H1 (cell line): ENCODE data around the gene POLR1B. TPM values are rescaled to one million over a fixed set of nuclear protein-coding genes. Genes with fewer than 3 reads are reported as not detected.

Experiments
- ASH2L ChIP-seq: fragments of 200-600, 300-600 bp; sonication (generic); IDR thresholded peaks from one replicate; pipeline ENCODE4 v1.7.1; 2017; ENCODE audit warnings: low read length
- BRCA1 ChIP-seq: IDR thresholded peaks from 2 replicates; pipeline ENCODE4 v1.6.1; 2012; ENCODE audit warnings: low read depth, low read length, improper control_type of control experiment
- CEBPB ChIP-seq: IDR thresholded peaks from 2 replicates; pipeline ENCODE4 v1.6.1; 2012; ENCODE audit warnings: low read depth, low read length
- CHD2 ChIP-seq: IDR thresholded peaks from 2 replicates; pipeline ENCODE4 v1.6.1; 2012; ENCODE audit warnings: low read length, improper control_type of control experiment
- E2F6 ChIP-seq: IDR thresholded peaks from 2 replicates; pipeline ENCODE4 v1.6.1; 2012; ENCODE audit warnings: inconsistent platforms
- EP300 ChIP-seq, 2 experiments: IDR thresholded peaks; 1 replicate in 1 of 2; 2 replicates in 1 of 2; pipeline ENCODE4 v1.6.1; 2011 to 2012; ENCODE audit warnings: low read depth in 2 of 2, low read length in 2 of 2, mild to moderate bottlenecking in 2 of 2, borderline replicate concordance in 1 of 2, inconsistent platforms in 1 of 2, moderate library complexity in 1 of 2
- GTF2F1 ChIP-seq: IDR thresholded peaks from 2 replicates; pipeline ENCODE4 v1.6.1; 2012; ENCODE audit warnings: low read depth, low read length, improper control_type of control experiment, borderline replicate concordance
- JUND ChIP-seq: IDR thresholded peaks from 2 replicates; pipeline ENCODE4 v1.6.1; 2011; ENCODE audit warnings: mild to moderate bottlenecking, improper control_type of control experiment, low read length
- KDM1A ChIP-seq: fragments of 200-600, 300-600 bp; sonication (generic); IDR thresholded peaks from 2 replicates; pipeline ENCODE4 v1.7.1; 2016; ENCODE audit warnings: mild to moderate bottlenecking, low read length, borderline replicate concordance
- KDM4A ChIP-seq: IDR thresholded peaks from one replicate; pipeline ENCODE4 v1.7.1; 2012; ENCODE audit warnings: low read depth, mild to moderate bottlenecking, moderate library complexity, low read length, inconsistent platforms; ENCODE audit not compliant: severe bottlenecking
- PHF8 ChIP-seq: fragments of 200-600 bp; sonication (generic); conservative IDR thresholded peaks from 2 replicates; pipeline ENCODE4 v1.7.1; 2012; ENCODE audit warnings: low read depth, mild to moderate bottlenecking, inconsistent platforms, low read length, moderate library complexity
- POLR2A ChIP-seq, 2 experiments: IDR thresholded peaks; 1 replicate in 1 of 2; 2 replicates in 1 of 2; pipeline ENCODE4 v1.6.1; 2011; ENCODE audit warnings: low read depth in 2 of 2, low read length in 2 of 2, mild to moderate bottlenecking in 2 of 2; ENCODE audit errors: control extremely low read depth in 1 of 2
- POLR2AphosphoS5 ChIP-seq: IDR thresholded peaks from 2 replicates; pipeline ENCODE4 v1.6.1; 2011; ENCODE audit warnings: low read depth, low read length
- RBBP5 ChIP-seq: IDR thresholded peaks from 2 replicates; pipeline ENCODE4 v1.7.1; 2012; ENCODE audit warnings: low read depth, mild to moderate bottlenecking, inconsistent platforms, low read length, moderate library complexity, borderline replicate concordance
- RXRA ChIP-seq: IDR thresholded peaks from 2 replicates; pipeline ENCODE4 v1.6.1; 2011; ENCODE audit warnings: low read depth, mild to moderate bottlenecking, low read length, moderate library complexity; ENCODE audit not compliant: insufficient read depth
- SIN3A ChIP-seq, 2 experiments: IDR thresholded peaks in 1 of 2; conservative IDR thresholded peaks in 1 of 2; 2 replicates each; pipeline ENCODE4 v1.6.1; 2011 to 2012; ENCODE audit warnings: low read length in 2 of 2, improper control_type of control experiment in 1 of 2, low read depth in 1 of 2, mild to moderate bottlenecking in 1 of 2
- SIX5 ChIP-seq: IDR thresholded peaks from 2 replicates; pipeline ENCODE4 v1.6.1; 2011; ENCODE audit warnings: mild to moderate bottlenecking, low read depth, low read length
- SP1 ChIP-seq: IDR thresholded peaks from 2 replicates; pipeline ENCODE4 v1.6.1; 2011; ENCODE audit warnings: low read depth, low read length
- TAF1 ChIP-seq: IDR thresholded peaks from 2 replicates; pipeline ENCODE4 v1.6.1; 2011; ENCODE audit warnings: mild to moderate bottlenecking, low read depth, low read length
- TAF7 ChIP-seq: optimal IDR thresholded peaks from 2 replicates; pipeline ENCODE3; 2011; ENCODE audit warnings: low read depth, mild to moderate bottlenecking, inconsistent platforms, low read length, moderate library complexity, borderline replicate concordance
- TBP ChIP-seq: IDR thresholded peaks from 2 replicates; pipeline ENCODE4 v1.6.1; 2011; ENCODE audit warnings: low read depth, low read length, improper control_type of control experiment
- TEAD4 ChIP-seq: IDR thresholded peaks from 2 replicates; pipeline ENCODE4 v1.6.1; 2012; ENCODE audit warnings: low read depth, low read length, inconsistent platforms, mixed read lengths
- YY1 ChIP-seq: IDR thresholded peaks from 2 replicates; pipeline ENCODE4 v1.6.1; 2011; ENCODE audit warnings: low read depth, mild to moderate bottlenecking, low read length
- polyA plus RNA-seq, 7 experiments: library from polyadenylated mRNA; depleted of rRNA in 3 of 7; stranded (reverse) in 5 of 7; unstranded in 2 of 7; fragments of >200 nt in 5 of 7; fragments of 200-250 nt in 2 of 7; gene quantifications; 1 replicate in 5 of 7; 2 replicates in 1 of 7; 4 replicates in 1 of 7; pipeline versions ENCODE4 v1.2.1 to v1.2.3, GENCODE V29; 2011 to 2013; ENCODE audit warnings: missing spikeins in 2 of 7, mixed read lengths in 2 of 7
- total RNA-seq: library from RNA; stranded (reverse); fragmentation: NEBNext Ultra II Directional; extraction: Animal tissue kit (Norgen Biotek cat#: 25700); gene quantifications from 2 replicates; pipeline ENCODE4 v1.2.1, GENCODE V29; 2021
- TF ChIP-seq, protein P1 (sequence below): IDR thresholded peaks from 2 replicates; pipeline ENCODE4 v1.6.1; 2012; ENCODE audit warnings: inconsistent platforms

POLR1B gene
- total and polyA plus RNA-seq, 2 of the 8 experiments (the other 6 are each of a cell fraction or from before 2014, with no cell fraction given): 24.3 to 69.4 TPM

- TF ChIP-seq E2F6 (peak; percentile 57; the same call in 1 of the 2 replicates), POLR2A (IDR thresholded peaks at IDR 0.05; ENCODE audit: control extremely low read depth in 1 of 2, low read depth in 2 of 2, low read length in 2 of 2) (peak in 1 of 2 experiments; percentile 92; a peak in 2 of 3 replicates), TEAD4 (no peak; the same call in 1 of the 2 replicates), RXRA (0 out of 2 replicates have a peak, but pooled peaks have one; percentile 72), JUND (peak; percentile 36; the same call in 1 of the 2 replicates), TAF1 (peak; percentile 72), KDM1A (no peak), PHF8 (peak; percentile 73), SP1 (peak; percentile 19; the same call in 1 of the 2 replicates), EP300 (IDR thresholded peaks at IDR 0.05; ENCODE audit: borderline replicate concordance in 1 of 2, low read depth in 2 of 2, low read length in 2 of 2) (peak in 1 of 2 experiments; percentile 48; a peak in 1 of 3 replicates), GTF2F1 (peak; percentile 85; the same call in 1 of the 2 replicates), TBP (peak; percentile 25; the same call in 1 of the 2 replicates), ASH2L (peak; percentile 65), POLR2AphosphoS5 (peak; percentile 86), TAF7 (peak; percentile 68), BRCA1 (no peak), RBBP5 (no peak; the same call in 1 of the 2 replicates), YY1 (peak; percentile 97), CHD2 (peak; percentile 72), SIN3A (conservative IDR thresholded peaks at IDR 0.05 in 1 of 2, IDR thresholded peaks at IDR 0.05 in 1 of 2; ENCODE audit: low read depth in 1 of 2, low read length in 2 of 2) (peak; percentile 59 to 63; a peak in 2 of 4 replicates), SIX5 (peak; percentile 29; the same call in 1 of the 2 replicates), KDM4A (peak; percentile 76), CEBPB (peak; percentile 98)
- TF ChIP-seq, protein P1, sequence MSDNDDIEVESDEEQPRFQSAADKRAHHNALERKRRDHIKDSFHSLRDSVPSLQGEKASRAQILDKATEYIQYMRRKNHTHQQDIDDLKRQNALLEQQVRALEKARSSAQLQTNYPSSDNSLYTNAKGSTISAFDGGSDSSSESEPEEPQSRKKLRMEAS: peak; percentile 47
These were observed 42.0 kb downstream of the POLR1B start, which contains the start of gene CHCHD5 (continued) for GRCh38 chr2:112584134-112584890.
